Stimulated activated CD4-positive, alpha-beta T cell treated with anti-CD3 and anti-CD28 coated beads, Interleukin-2, amount 100 ng/mL, for 48 hours (primary cell): ENCODE data around the gene KLK10.
"Not testable (repeated sequence)": the region's sequence is repeated elsewhere in the genome, so short reads cannot be mapped to it uniquely, and the experiment has no call there.

Source experiments
- DNase-seq, 2 donors: peaks; one replicate each; pipeline ENCODE4 v3.0.0-alpha.2; 2020

KLK10 gene

GRCh38 chr19:51001515-51001914 lies 18.0 kb downstream of the KLK10 start, which contains the start of gene KLK8:
TSS of gene KLK8 (minus strand) at chr19:51001604. CDS start at chr19:51001167, 437 bp downstream.
- DNase-seq: no peak

- DNase-seq: no peak
Observed at GRCh38 chr19:51000981-51001380, 18.5 kb downstream of the KLK10 start.

GRCh38 chr19:51000426-51000825 lies 19.1 kb downstream of the KLK10 start:
- no peak for DNase-seq

- DNase-seq: no peak
Observed at GRCh38 chr19:50998686-50999085, 20.8 kb downstream of the KLK10 start.

GRCh38 chr19:50998061-50998460 lies 21.4 kb downstream of the KLK10 start:
- no peak for DNase-seq

- no peak for DNase-seq
Observed at GRCh38 chr19:50994129-50994528, 25.4 kb downstream of the KLK10 start.

GRCh38 chr19:50992666-50993035 lies 26.9 kb downstream of the KLK10 start:
- DNase-seq: no peak

GRCh38 chr19:50984416-50984815 lies 35.1 kb downstream of the KLK10 start:
- DNase-seq: not testable (repeated sequence)

GRCh38 chr19:50983625-50984292 lies 35.8 kb downstream of the KLK10 start, which contains the start of gene KLK7:
TSS of gene KLK7 (minus strand) at chr19:50983917. CDS start at chr19:50982399, 1,518 bp downstream.
- DNase-seq: no peak

- no peak for DNase-seq
Observed at GRCh38 chr19:50982186-50982585, 37.3 kb downstream of the KLK10 start.

GRCh38 chr19:50981587-50982146 lies 37.8 kb downstream of the KLK10 start:
- no peak for DNase-seq

- DNase-seq: no peak
Observed at GRCh38 chr19:50980208-50980607, 39.3 kb downstream of the KLK10 start.

GRCh38 chr19:50979758-50980157 lies 39.8 kb downstream of the KLK10 start:
- no peak for DNase-seq

- no peak for DNase-seq
Observed at GRCh38 chr19:50978772-50979390, 40.6 kb downstream of the KLK10 start.

GRCh38 chr19:50977626-50978025 lies 41.9 kb downstream of the KLK10 start:
- DNase-seq: no peak

GRCh38 chr19:50975766-50976165 lies 43.7 kb downstream of the KLK10 start:
- no peak for DNase-seq

- no peak for DNase-seq
Observed at GRCh38 chr19:50974702-50975556, 44.6 kb downstream of the KLK10 start.

- no peak for DNase-seq
Observed at GRCh38 chr19:50972795-50973376, 46.6 kb downstream of the KLK10 start.

- DNase-seq: not testable (repeated sequence)
Observed at GRCh38 chr19:50969810-50970209, 49.7 kb downstream of the KLK10 start.

- no peak for DNase-seq
Observed at GRCh38 chr19:50969413-50969760, 50.1 kb downstream of the KLK10 start, which contains the start of gene KLK6. TSS of gene KLK6 (minus strand) at chr19:50969591. CDS start at chr19:50968104, 1,487 bp downstream.

- no peak for DNase-seq
Observed at GRCh38 chr19:50968716-50969412, 50.6 kb downstream of the KLK10 start.
